Stimulated activated CD4-positive, alpha-beta T cell treated with anti-CD3 and anti-CD28 coated beads, Interleukin-15, amount 100 ng/mL, for 1 hour (primary cell): Measurements from ENCODE around the gene CD82.
"Not testable (repeated sequence)": the region's sequence is repeated elsewhere in the genome, so short reads cannot be mapped to it uniquely, and the experiment has no call there.

Source experiments
- DNase-seq, 2 donors: peaks; one replicate each; pipeline ENCODE4 v3.0.0-alpha.2; 2020; ENCODE audit warnings: low read depth in 1 of 2, low spot score in 1 of 2

CD82 gene

DNA sequence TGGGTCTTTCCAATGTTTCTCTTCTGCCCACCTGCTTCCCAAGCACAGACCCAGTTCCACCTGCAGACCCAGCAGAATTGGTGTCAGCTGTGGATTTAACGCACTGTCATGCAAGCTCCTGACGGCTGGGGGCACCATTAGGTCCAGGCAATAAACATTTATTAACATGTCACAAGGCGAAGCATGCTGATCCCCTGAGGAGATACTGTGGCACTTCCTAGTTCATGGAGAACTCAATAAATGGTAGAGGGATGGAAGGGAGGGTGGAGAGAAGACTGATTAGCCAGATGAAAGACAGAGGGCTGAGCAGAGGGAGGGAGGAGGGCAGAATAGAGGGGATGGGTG lies 93.0 kb downstream of the CD82 start:
- DNase-seq = no peak

DNA sequence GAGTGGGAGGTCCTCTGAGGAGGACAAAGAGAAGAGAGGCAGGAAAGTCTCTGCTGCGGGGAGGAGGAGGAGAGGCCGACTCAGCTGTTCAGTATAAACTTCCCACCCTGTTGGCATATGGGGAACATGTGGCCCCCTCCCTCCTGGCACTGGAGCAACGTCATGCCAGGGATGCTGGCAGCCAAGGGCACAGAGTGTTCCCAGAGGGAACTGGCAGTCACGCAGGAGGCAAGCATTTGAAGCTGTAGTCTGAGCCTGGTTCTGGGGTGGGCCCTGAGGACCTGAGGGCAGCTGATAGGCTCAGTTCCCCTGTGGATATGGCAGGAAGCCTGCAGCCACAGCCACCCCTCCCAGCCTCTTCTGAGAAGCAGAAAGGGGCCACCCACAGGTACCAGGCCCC lies 94.2 kb downstream of the CD82 start:
- no peak for DNase-seq

DNA sequence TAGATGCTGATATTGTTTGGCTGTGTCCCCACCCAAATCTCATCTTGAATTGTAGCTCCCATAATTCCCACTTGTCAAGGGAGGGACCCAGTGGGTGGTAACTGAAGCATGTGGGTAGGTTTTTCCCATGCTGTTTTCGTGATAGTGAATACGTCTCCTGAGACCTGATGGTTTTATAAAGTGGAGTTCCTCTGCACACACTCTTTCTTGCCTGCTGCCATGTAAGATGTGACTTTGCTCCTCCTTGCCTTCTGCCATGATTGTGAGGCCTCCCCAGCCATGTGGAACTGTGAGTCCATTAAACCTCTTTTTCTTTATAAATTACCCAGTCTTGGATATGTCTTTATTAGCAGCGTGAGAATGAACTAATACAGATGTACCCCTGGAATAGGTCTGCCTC lies 95.1 kb downstream of the CD82 start:
- not testable (repeated sequence) for DNase-seq

DNA sequence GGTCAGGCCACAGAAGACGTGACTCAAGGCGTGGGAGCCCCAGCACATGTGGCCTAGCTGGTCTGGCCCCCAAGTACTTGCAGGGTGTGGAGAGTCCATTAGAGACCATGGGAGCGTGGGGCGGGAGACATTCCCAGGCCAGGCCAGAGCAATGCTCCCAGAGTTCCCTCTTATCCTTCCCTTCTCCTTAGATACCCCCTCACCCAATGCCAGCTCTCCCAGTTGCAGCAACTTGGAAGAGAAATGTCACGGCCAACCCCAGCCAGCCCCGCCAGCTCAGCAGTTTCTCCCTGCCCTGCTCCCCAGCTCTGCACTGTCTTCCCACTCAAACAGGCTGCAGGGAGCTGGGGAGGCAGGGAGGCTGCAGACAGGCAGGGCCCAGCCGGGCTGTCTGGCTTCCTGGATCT lies 95.9 kb downstream of the CD82 start:
- DNase-seq = no peak
